LNCAP (cell line): ENCODE data around the gene KRAS.

Experiments
- TF ChIP-seq, protein P1 (sequence below): fragments of 450-650 bp; IDR thresholded peaks from 2 replicates; pipeline ENCODE4 v1.5.1; 2017; ENCODE audit warnings: mild to moderate bottlenecking

The KRAS gene

DNA sequence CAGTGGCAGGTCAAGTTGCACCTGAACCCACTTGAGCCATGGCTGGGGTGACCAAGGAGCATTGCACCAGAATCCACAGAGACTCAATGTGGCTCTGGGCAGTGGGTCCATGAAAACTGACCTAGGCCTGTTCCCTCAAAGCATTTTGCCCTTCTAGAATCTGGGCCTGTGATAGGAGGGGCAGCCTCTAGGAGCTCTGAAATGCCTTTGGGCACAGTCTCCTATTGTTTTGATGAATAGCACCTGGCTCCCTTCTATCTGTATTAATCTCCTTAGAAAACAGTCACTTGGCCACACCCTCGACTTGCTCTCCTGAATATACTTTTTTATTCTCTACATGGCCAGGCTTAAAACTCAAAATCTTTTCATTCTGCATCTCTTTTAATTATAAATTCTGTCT lies 14.1 kb upstream of the KRAS start:
- TF ChIP-seq, protein P1, sequence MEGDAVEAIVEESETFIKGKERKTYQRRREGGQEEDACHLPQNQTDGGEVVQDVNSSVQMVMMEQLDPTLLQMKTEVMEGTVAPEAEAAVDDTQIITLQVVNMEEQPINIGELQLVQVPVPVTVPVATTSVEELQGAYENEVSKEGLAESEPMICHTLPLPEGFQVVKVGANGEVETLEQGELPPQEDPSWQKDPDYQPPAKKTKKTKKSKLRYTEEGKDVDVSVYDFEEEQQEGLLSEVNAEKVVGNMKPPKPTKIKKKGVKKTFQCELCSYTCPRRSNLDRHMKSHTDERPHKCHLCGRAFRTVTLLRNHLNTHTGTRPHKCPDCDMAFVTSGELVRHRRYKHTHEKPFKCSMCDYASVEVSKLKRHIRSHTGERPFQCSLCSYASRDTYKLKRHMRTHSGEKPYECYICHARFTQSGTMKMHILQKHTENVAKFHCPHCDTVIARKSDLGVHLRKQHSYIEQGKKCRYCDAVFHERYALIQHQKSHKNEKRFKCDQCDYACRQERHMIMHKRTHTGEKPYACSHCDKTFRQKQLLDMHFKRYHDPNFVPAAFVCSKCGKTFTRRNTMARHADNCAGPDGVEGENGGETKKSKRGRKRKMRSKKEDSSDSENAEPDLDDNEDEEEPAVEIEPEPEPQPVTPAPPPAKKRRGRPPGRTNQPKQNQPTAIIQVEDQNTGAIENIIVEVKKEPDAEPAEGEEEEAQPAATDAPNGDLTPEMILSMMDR = no peak

DNA sequence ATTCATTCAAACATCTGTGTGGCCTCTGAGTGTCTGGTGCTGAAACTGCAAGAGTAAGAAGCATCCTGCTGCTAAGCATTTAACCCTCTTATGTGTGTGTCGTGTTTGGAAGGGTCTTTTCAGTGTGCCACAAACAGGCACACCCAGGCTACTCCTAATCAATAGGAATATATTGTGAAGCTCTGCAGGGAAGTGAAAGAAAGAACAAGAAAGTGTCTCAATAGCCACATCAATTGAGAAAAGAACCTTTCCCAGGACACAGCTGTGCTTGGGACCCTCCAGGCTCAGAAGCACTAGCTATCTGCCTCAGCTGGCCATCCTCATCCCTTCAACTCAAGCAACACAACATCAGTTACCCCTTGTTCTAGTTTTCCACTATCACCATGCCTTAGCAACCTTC lies 13.4 kb upstream of the KRAS start:
- TF ChIP-seq, protein P1 = no peak

DNA sequence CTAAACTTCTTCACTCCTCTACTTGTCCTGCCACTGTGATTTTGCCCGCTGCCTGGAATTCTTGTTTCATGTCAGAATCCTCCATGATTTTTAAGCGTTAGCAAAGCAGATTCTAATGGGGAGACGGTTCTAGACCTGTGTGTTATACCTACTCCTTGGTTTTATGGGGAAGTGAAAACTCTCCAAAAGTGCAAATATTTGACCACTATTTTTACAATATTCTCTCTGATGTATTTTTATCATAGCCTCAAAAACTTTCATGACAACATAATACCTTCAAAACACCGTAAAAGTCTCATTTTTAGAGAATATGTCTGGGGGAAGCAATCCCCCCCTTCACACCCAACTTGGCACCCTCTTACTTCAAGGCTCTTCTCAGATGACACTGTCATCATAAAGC lies 12.9 kb upstream of the KRAS start:
- TF ChIP-seq, protein P1 = no peak

DNA sequence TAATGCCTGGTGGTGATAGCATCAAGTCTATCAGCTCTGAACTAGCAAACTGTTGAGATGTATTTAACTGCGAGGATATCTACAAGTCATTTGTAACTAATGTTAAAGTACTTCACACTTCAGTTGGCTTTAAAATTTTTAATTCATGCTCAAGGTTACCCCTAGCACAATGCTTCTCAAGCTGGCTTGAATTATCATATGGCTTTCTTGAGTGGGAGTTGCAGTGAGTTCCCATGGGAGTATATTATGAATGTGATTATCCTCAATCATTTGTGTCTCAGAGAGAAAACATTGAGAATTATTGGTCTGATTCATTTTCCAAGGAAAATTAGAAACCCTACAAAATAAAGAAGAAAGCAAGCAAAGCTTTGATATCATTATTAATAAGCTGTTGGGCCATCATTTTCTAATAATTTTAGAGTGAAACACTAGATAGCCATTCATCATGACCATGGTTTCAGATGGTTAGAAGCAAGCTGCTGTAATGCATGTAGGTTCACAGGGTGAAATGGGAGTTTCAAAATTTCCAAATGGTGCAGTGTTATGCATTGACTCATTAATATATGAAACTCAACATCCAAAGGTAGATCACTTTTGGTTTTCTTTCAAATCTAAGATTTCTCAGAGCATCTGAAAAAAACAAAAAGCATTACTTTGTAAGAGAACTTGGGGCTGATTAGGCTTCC lies 11.8 kb upstream of the KRAS start:
- TF ChIP-seq, protein P1 = no peak

DNA sequence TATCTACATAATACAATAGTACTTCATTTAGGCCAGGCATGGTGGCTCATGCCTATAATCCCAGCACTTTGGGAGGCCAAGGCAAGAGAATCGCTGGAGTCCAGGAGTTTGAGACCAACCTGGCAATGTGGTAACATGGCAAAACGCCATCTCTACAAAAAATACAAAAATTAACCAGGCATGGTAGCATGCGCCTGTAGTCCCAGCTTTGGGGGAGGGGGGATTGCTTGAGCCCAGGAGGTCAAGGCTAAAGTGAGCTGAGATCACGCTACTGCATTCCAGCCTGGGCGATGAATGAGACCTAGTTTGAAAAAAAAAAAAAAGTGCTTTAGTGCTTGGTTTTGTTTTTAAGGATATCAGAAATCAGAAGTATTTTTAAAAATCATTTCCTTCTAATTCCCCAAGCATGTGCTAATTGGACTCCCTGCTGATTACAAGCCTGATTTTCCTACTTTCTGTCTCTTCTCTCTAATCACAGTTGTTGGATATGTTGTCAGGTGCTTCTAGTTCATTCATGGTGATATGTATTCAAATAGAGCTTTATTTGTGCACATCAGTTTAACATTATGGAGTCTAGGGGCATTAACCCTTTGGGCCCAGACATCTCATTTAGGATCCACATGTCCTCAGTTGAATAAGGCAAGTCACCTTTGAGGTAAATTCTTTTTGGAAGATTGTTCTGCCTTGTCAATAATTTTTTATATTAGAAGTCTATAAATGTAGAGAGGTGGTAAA lies 7.0 kb upstream of the KRAS start:
- TF ChIP-seq, protein P1 = no peak

DNA sequence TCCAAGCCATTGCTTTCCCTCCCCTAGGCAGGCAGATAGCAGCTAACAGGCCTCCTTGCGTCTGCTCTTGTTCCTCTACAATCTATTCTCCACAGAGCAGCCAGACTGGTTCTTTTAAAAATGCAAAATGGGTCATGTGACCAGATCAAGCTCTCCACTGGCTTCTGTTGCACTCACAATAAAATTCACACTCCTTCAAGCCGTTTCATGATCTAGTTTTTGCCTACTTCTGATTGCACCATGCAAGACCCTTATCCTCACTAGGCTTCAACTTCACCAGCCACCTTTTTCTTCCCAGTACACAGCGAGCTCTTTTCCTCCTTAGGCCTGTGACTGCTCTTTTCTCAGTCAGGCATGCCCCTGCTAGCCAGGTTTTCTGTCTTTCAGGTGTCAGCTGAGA lies 6.1 kb upstream of the KRAS start:
- TF ChIP-seq, protein P1 = no peak

DNA sequence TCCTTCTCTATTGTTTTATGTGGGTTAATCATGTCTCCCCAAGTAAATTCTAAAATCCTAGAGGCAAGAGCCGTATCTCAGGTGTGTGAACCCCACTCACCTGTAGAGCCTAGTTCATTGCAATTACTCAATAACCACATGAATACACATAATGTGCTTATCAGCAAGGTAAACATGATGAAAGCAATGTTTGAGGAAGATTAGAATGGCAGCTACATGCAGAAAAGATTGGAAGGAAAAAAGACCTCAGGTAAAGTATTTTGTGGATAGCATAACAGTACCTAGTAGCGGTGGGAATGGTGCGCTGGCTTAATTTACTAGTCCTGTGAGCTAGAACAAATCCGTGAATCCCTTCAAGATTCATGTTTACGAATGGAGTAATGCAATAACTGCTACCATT lies 5.3 kb upstream of the KRAS start:
- TF ChIP-seq, protein P1 = no peak
